AG04450 (cell line): Measurements from ENCODE around the gene AGPAT4. TPM values are rescaled to one million over a fixed set of nuclear protein-coding genes. Genes with fewer than 3 reads are reported as not detected.

Experiments used
- CTCF ChIA-PET: fragments of 300-600, 350-600 bp; formaldehyde crosslinking; extraction: SDS; loops from one replicate; lab custom pipeline; 2022; ENCODE audit warnings: antibody characterized with exemption, inconsistent platforms; lab: Charles Lee
- POLR2A ChIA-PET: fragments of 350-600 bp; formaldehyde crosslinking; extraction: SDS; loops from one replicate; lab custom pipeline; 2021; ENCODE audit warnings: antibody characterized with exemption, inconsistent platforms; lab: Yijun Ruan, JAX
- DNase-seq: peaks from one replicate; pipeline ENCODE4 v3.0.0-alpha.2; 2011; ENCODE audit warnings: low read depth, low spot score
- H3K27ac ChIP-seq: one replicate; pipeline ENCODE4 v1.5.1; 2012; ENCODE audit warnings: low read depth, low read length, control low read depth
- H3K27me3 ChIP-seq: one replicate; pipeline ENCODE4 v1.6.0; 2012; ENCODE audit warnings: low read length; ENCODE audit not compliant: control insufficient read depth, insufficient read depth
- H3K4me3 ChIP-seq: 2 replicates; pipeline ENCODE4 v1.5.1; 2011; ENCODE audit warnings: mild to moderate bottlenecking, low read depth, low read length, control low read depth
- H3K9me3 ChIP-seq: 2 replicates; pipeline ENCODE4 v1.5.1; 2012; ENCODE audit warnings: low read length; ENCODE audit not compliant: control insufficient read depth, insufficient read depth
- CTCF ChIP-seq: IDR thresholded peaks from 2 replicates; pipeline ENCODE4 v1.5.1; 2011; ENCODE audit warnings: low read depth, low read length, control low read depth, inconsistent platforms
- polyA plus RNA-seq: library from polyadenylated mRNA; depleted of rRNA; stranded (reverse); fragments of >200 nt; gene quantifications from 2 replicates; pipeline ENCODE4 v1.2.3, GENCODE V29; 2011

AGPAT4 gene
- polyA plus RNA-seq, 1 experiment = 10.0 TPM

DNA sequence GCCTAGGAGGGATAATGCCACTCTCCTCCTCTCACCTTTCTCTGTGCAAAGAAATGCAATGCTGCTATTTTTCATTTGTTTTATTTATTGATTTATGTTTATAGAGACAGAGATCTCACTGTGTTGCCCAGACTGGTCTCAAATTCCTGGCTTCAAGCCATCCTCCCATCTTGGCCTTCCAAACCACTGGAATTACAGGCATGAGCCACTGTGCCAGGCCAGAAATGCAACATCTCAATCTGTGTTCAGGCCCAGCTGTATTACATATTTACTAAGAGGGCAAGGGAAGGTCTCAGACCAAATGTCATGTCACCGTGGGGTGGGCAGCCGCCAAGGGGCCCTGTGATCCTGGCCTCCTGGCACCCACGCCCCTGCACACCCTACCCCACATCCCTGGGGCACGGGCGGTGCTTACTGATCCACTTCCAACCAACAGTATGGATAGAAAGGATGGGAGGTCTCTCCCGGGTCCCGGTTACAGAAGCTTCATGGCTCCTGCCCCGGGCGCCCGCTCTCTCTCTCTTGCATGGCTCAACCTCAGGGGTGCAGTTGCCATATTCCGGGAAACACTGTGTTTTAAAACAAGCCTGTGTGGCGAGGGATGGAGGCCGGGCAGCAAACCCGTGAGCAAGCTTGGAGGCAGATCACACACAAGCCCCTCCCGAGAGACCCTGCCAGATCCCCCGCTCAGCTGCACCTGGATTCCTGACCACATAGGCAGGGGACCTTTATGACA is 111.8 kb downstream of the AGPAT4 start:
- ChIA-PET POLR2A (interaction anchor here (0.6 kb wide), 1 partner anchor 112 kb away, joined by 4 read pairs; no protein-coding TSS in a partner anchor), CTCF (interaction anchor here (2.5 kb wide), 1 partner anchor 209 kb away, joined by 8 read pairs; no protein-coding TSS in a partner anchor)
- H3K27ac ChIP-seq = no peak overlapping the region

DNA sequence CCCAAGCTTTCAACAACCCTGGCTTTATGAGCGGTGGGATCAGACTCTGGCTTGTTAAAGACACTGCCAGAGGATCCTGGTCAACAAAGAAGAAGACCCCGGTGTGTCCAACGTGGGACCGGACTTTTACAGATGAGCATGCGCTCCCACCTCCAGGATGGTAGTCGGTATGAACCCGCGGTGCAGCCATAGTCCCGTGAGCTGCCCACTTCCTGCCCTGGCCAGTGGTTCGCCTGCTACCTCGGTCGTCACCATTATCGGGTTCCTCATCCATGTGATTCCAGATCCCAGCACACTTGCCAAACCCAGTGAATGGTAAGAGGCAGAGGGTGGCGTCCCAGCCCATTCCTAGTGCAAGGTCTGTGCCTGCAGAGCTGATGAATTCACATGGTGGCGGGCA is 112.7 kb downstream of the AGPAT4 start:
- Histone ChIP-seq H3K9me3 (peaks cover 6% of the 10 kb centered on the region; the same call in 1 of the 2 replicates), H3K27me3 (no peaks in the 10 kb centered on the region), H3K4me3 (no peak overlapping the region), H3K27ac (peak overlapping the region; percentile 21)
- POLR2A ChIA-PET = no interaction called here
- DNase-seq = no peak
- TF ChIP-seq CTCF = no peak
- CTCF ChIA-PET = interaction anchor here (2.5 kb wide), 1 partner anchor 210 kb away, joined by 8 read pairs; no protein-coding TSS in a partner anchor

More for the DNA sequence above, 111.8 kb downstream of the AGPAT4 start:
- H3K4me3 ChIP-seq = no peak overlapping the region
- no peaks in the 10 kb centered on the region for H3K27me3 ChIP-seq
- DNase-seq = no peak
- H3K9me3 ChIP-seq = peaks cover 6% of the 10 kb centered on the region; the same call in 1 of the 2 replicates
- no peak for TF ChIP-seq CTCF

- ChIA-PET POLR2A (no interaction called here), CTCF (interaction anchor here (3.9 to 6.8 kb wide), 2 partner anchors 216 to 219 kb away, joined by 24 to 92 read pairs; no protein-coding TSS in a partner anchor)
- no peak for DNase-seq
- no peak for TF ChIP-seq CTCF
- Histone ChIP-seq H3K27me3 (no peaks in the 10 kb centered on the region), H3K9me3 (peaks cover 3% of the 10 kb centered on the region; the same call in 1 of the 2 replicates), H3K27ac (no peak overlapping the region), H3K4me3 (no peak overlapping the region)
Measured at GRCh38 chr6:161154796-161155335, 119.0 kb downstream of the AGPAT4 start.

GRCh38 chr6:161153725-161154124 is 120.1 kb downstream of the AGPAT4 start:
- H3K9me3 ChIP-seq = peaks cover 3% of the 10 kb centered on the region; the same call in 1 of the 2 replicates
- no peak overlapping the region for H3K4me3 ChIP-seq
- H3K27me3 ChIP-seq = no peaks in the 10 kb centered on the region
- DNase-seq = no peak
- H3K27ac ChIP-seq = no peak overlapping the region
- POLR2A ChIA-PET = no interaction called here
- CTCF ChIA-PET = interaction anchor here (0.7 to 6.8 kb wide), 10 partner anchors 13 to 223 kb away, joined by 3 to 92 read pairs (median 3); no protein-coding TSS in a partner anchor
- no peak for TF ChIP-seq CTCF
